ENCODE measurements around the gene KLHDC4.

DNA sequence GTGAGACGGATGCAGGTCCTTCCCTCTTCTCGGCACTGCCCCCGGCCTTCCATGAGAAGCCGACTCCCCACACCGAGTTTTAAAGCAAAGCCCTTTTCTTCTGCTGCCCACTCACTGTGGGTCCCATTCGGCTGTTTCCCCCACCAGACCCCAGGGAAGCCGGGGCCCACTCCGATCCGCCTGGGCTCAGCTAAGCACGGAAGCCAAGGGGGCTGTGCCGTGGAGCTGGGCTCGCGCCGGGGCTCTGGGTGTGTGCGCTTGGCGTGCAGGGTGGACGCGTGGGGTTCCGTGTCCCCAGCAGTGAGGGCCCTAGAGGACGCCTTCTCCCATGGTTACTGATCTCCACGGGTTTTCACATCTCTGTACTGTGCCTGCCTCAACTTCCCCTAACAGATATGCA lies 68.5 kb downstream of the KLHDC4 start:
- TF ChIP-seq, protein P1, sequence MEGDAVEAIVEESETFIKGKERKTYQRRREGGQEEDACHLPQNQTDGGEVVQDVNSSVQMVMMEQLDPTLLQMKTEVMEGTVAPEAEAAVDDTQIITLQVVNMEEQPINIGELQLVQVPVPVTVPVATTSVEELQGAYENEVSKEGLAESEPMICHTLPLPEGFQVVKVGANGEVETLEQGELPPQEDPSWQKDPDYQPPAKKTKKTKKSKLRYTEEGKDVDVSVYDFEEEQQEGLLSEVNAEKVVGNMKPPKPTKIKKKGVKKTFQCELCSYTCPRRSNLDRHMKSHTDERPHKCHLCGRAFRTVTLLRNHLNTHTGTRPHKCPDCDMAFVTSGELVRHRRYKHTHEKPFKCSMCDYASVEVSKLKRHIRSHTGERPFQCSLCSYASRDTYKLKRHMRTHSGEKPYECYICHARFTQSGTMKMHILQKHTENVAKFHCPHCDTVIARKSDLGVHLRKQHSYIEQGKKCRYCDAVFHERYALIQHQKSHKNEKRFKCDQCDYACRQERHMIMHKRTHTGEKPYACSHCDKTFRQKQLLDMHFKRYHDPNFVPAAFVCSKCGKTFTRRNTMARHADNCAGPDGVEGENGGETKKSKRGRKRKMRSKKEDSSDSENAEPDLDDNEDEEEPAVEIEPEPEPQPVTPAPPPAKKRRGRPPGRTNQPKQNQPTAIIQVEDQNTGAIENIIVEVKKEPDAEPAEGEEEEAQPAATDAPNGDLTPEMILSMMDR (IDR thresholded peaks at IDR 0.05; ENCODE audit: poor library complexity) = no peak
- no peak for TF ChIP-seq EZH2phosphoT487 (IDR thresholded peaks at IDR 0.05; ENCODE audit: low read depth, severe bottlenecking, unreplicated experiment)

Data from hepatocyte (in vitro differentiated cells).